Neural progenitor cell (in vitro differentiated cells): ENCODE measurements around the gene ATP23. TPM values are rescaled to one million over a fixed set of nuclear protein-coding genes. Genes with fewer than 3 reads are reported as not detected.

ENCODE experiments used
- DNase-seq: peaks from one replicate; pipeline ENCODE4 v3.0.0-alpha.2; 2016; ENCODE audit warnings: low spot score
- H2AFZ ChIP-seq: fragments of 200-600 bp; sonication (generic); replicated peaks from 2 replicates; pipeline ENCODE4 v1.6.1; 2016; ENCODE audit warnings: antibody characterized with exemption
- H3F3A ChIP-seq: fragments of 200-600 bp; sonication (generic); 2 replicates; pipeline ENCODE4 v1.6.1; 2016; ENCODE audit warnings: antibody characterized with exemption, low read depth
- H3K27ac ChIP-seq: fragments of 200-600 bp; sonication (generic); 2 replicates; pipeline ENCODE4 v1.5.1; 2016; ENCODE audit warnings: mild to moderate bottlenecking
- H3K27me3 ChIP-seq: fragments of 200-600 bp; sonication (generic); 2 replicates; pipeline ENCODE4 v1.6.1; 2016; ENCODE audit warnings: mild to moderate bottlenecking, moderate library complexity
- H3K36me3 ChIP-seq: fragments of 200-600 bp; sonication (generic); 2 replicates; pipeline ENCODE4 v1.5.1; 2016
- H3K4me1 ChIP-seq: fragments of 200-600 bp; sonication (generic); 2 replicates; pipeline ENCODE4 v1.6.1; 2016; ENCODE audit warnings: mixed run types
- H3K4me2 ChIP-seq: fragments of 200-600 bp; sonication (generic); 2 replicates; pipeline ENCODE4 v1.6.1; 2016
- H3K4me3 ChIP-seq: fragments of 200-600 bp; sonication (generic); 2 replicates; pipeline ENCODE4 v1.5.1; 2016
- H3K79me2 ChIP-seq: fragments of 200-600 bp; sonication (generic); 2 replicates; pipeline ENCODE4 v1.6.1; 2016; ENCODE audit warnings: low read depth
- H3K9ac ChIP-seq: fragments of 200-600 bp; sonication (generic); 2 replicates; pipeline ENCODE4 v1.6.1; 2016
- H3K9me3 ChIP-seq: fragments of 200-600 bp; sonication (generic); 2 replicates; pipeline ENCODE4 v1.5.1; 2016; ENCODE audit warnings: low read depth
- H4K20me1 ChIP-seq: fragments of 200-600 bp; sonication (generic); 2 replicates; pipeline ENCODE4 v1.6.1; 2016; ENCODE audit warnings: low read depth
- H3K27ac Mint-ChIP-seq: 3 replicates; pipeline ENCODE4 v1.8.0; 2021; ENCODE audit warnings: mixed read lengths
- H3K27me3 Mint-ChIP-seq: 2 replicates; pipeline ENCODE4 v1.8.0; 2022; ENCODE audit warnings: low read depth, mild to moderate bottlenecking, inconsistent platforms, moderate library complexity, mixed read lengths; ENCODE audit not compliant: insufficient read depth
- H3K36me3 Mint-ChIP-seq: 3 replicates; pipeline ENCODE4 v1.8.0; 2021; ENCODE audit warnings: mixed read lengths
- H3K4me1 Mint-ChIP-seq: 3 replicates; pipeline ENCODE4 v1.8.0; 2021; ENCODE audit warnings: mixed read lengths
- H3K4me3 Mint-ChIP-seq: 3 replicates; pipeline ENCODE4 v1.8.0; 2021; ENCODE audit warnings: mild to moderate bottlenecking, moderate library complexity, mixed read lengths
- H3K9me3 Mint-ChIP-seq: 3 replicates; pipeline ENCODE4 v1.8.0; 2020; ENCODE audit warnings: mixed read lengths
- EZH2 ChIP-seq: fragments of 200-600 bp; sonication (generic); IDR thresholded peaks from 2 replicates; pipeline ENCODE4 v1.6.1; 2017; ENCODE audit warnings: antibody characterized with exemption, mild to moderate bottlenecking, moderate library complexity
- EZH2phosphoT487 ChIP-seq: fragments of 200-600 bp; sonication (generic); IDR thresholded peaks from 2 replicates; pipeline ENCODE4 v1.6.1; 2017; ENCODE audit warnings: antibody characterized with exemption
- total RNA-seq: library from RNA; depleted of rRNA; stranded (reverse); fragments of >200 nt; gene quantifications from 2 replicates; pipeline ENCODE4 v1.2.3, GENCODE V29; 2015; ENCODE audit warnings: low replicate concordance
- TF ChIP-seq, protein P1 (sequence below): fragments of 200-600 bp; sonication (generic); IDR thresholded peaks from 2 replicates; pipeline ENCODE4 v1.5.1; 2017; ENCODE audit warnings: antibody characterized with exemption, mild to moderate bottlenecking

ATP23 gene
- total RNA-seq, 1 donor from 2014 or later: 11.4 TPM

- Mint-ChIP-seq H3K9me3 (no peaks in the 10 kb centered on the region), H3K27me3 (no peaks in the 10 kb centered on the region), H3K27ac (no peak overlapping the region), H3K4me3 (no peak overlapping the region), H3K36me3 (peaks cover 2% of the 10 kb centered on the region), H3K4me1 (peaks cover 20% of the 10 kb centered on the region)
- peak overlapping the region; percentile 92 for H3K4me2 ChIP-seq
- no peaks in the 10 kb centered on the region for H4K20me1 ChIP-seq
- H3K4me1 ChIP-seq: peaks cover 9% of the 10 kb centered on the region
- no peaks in the 10 kb centered on the region for H3K36me3 ChIP-seq
- no peaks in the 10 kb centered on the region for H3K79me2 ChIP-seq
- H2AFZ ChIP-seq: no peak overlapping the region
- no peaks in the 10 kb centered on the region for H3K9me3 ChIP-seq
- H3F3A ChIP-seq: no peaks in the 10 kb centered on the region
- H3K27ac ChIP-seq: no peak overlapping the region
- H3K4me3 ChIP-seq: no peak overlapping the region
- H3K27me3 ChIP-seq: peaks cover 34% of the 10 kb centered on the region
- DNase-seq: no peak
- TF ChIP-seq EZH2phosphoT487 (no peak), EZH2 (no peak)
- TF ChIP-seq, protein P1, sequence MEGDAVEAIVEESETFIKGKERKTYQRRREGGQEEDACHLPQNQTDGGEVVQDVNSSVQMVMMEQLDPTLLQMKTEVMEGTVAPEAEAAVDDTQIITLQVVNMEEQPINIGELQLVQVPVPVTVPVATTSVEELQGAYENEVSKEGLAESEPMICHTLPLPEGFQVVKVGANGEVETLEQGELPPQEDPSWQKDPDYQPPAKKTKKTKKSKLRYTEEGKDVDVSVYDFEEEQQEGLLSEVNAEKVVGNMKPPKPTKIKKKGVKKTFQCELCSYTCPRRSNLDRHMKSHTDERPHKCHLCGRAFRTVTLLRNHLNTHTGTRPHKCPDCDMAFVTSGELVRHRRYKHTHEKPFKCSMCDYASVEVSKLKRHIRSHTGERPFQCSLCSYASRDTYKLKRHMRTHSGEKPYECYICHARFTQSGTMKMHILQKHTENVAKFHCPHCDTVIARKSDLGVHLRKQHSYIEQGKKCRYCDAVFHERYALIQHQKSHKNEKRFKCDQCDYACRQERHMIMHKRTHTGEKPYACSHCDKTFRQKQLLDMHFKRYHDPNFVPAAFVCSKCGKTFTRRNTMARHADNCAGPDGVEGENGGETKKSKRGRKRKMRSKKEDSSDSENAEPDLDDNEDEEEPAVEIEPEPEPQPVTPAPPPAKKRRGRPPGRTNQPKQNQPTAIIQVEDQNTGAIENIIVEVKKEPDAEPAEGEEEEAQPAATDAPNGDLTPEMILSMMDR: no peak
- H3K9ac ChIP-seq: no peak overlapping the region
Measured at GRCh38 chr12:57934819-57935218, 6.5 kb upstream of the ATP23 start.

- peak overlapping the region; percentile 73 for H3K4me3 ChIP-seq
- peak overlapping the region; percentile 94 for H2AFZ ChIP-seq
- Mint-ChIP-seq H3K4me1 (peaks cover 20% of the 10 kb centered on the region), H3K27me3 (no peaks in the 10 kb centered on the region), H3K4me3 (peak overlapping the region; percentile 96), H3K36me3 (peaks cover 2% of the 10 kb centered on the region), H3K27ac (peak overlapping the region; percentile 95), H3K9me3 (no peaks in the 10 kb centered on the region)
- no peak overlapping the region for H3K27ac ChIP-seq
- H3K4me1 ChIP-seq: peaks cover 9% of the 10 kb centered on the region
- peaks cover 39% of the 10 kb centered on the region for H3K27me3 ChIP-seq
- no peak for TF ChIP-seq EZH2
- TF ChIP-seq, protein P1: no peak
- no peaks in the 10 kb centered on the region for H3K9me3 ChIP-seq
- no peaks in the 10 kb centered on the region for H3K79me2 ChIP-seq
- H3K9ac ChIP-seq: no peak overlapping the region
- H3K36me3 ChIP-seq: no peaks in the 10 kb centered on the region
- no peaks in the 10 kb centered on the region for H3F3A ChIP-seq
- H4K20me1 ChIP-seq: no peaks in the 10 kb centered on the region
- H3K4me2 ChIP-seq: peak overlapping the region; percentile 92
- no peak for DNase-seq
Measured at GRCh38 chr12:57935331-57935730, 6.0 kb upstream of the ATP23 start.

DNA sequence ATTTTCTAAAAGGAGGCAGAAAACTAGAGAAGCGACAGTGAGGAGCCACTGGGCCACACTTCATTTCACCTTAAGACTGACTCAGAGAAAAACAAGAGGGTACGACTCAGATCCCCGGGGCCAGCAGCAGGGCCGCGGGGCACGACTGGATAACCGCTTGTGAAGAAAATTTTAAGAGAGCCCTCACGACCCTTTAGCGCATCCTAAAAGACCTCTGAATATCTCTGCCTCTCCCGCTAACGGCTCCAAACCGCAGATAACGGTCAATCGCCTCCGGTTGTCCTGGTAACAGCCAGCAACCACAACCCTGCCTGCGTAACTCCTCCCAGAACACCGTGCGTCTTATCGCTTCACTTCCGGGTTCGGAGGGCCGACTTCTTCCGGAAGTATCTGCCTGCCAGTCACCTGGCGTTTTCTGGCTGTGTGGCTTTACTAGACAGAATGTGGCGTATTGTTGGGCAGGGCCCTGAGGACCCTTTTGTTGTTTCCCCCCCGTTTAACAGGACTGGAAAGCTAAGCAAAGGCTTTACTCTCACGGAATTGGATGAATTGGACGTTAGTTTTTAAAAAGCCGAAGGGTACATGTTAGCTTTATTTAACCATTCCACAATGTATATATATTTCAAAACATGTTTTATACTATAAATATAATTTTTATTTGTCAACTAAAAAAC lies 5.4 kb upstream of the ATP23 start:
- Histone ChIP-seq H3K9me3 (no peaks in the 10 kb centered on the region), H3K4me2 (peak overlapping the region; percentile 92), H2AFZ (peak overlapping the region; percentile 94), H3K9ac (no peak overlapping the region), H3K79me2 (no peaks in the 10 kb centered on the region), H3K4me3 (peak overlapping the region; percentile 73), H3K27me3 (peaks cover 46% of the 10 kb centered on the region), H3K36me3 (no peaks in the 10 kb centered on the region), H3F3A (peaks cover 4% of the 10 kb centered on the region), H4K20me1 (no peaks in the 10 kb centered on the region), H3K27ac (no peak overlapping the region), H3K4me1 (peaks cover 9% of the 10 kb centered on the region)
- no peaks in the 10 kb centered on the region for H3K27me3 Mint-ChIP-seq
- no peaks in the 10 kb centered on the region for H3K9me3 Mint-ChIP-seq
- TF ChIP-seq EZH2phosphoT487 (no peak), EZH2 (no peak)
- TF ChIP-seq, protein P1: no peak
- peak; percentile 92 for DNase-seq
- H3K27ac Mint-ChIP-seq: peak overlapping the region; percentile 95
- H3K36me3 Mint-ChIP-seq: peaks cover 2% of the 10 kb centered on the region
- H3K4me3 Mint-ChIP-seq: peak overlapping the region; percentile 96
- peaks cover 27% of the 10 kb centered on the region for H3K4me1 Mint-ChIP-seq
